Lower leg skin (tissue), 3 donors: Measurements from ENCODE around the gene PTGFRN.

Source experiments
- CTCF ChIP-seq, 3 donors: fragments of 450-650 bp; IDR thresholded peaks; one replicate each; pipeline ENCODE4 v1.5.1; 2016; ENCODE audit warnings: antibody characterized with exemption in 3 of 3, mild to moderate bottlenecking in 3 of 3, moderate library complexity in 2 of 3
- POLR2A ChIP-seq, 2 donors: fragments of 450-650 bp; IDR thresholded peaks; one replicate each; pipeline ENCODE4 v1.6.1; 2016 to 2017; ENCODE audit warnings: antibody characterized with exemption in 2 of 2, mild to moderate bottlenecking in 1 of 2, moderate library complexity in 1 of 2

- TF ChIP-seq CTCF (IDR thresholded peaks at IDR 0.05), result no peak
- TF ChIP-seq POLR2A (IDR thresholded peaks at IDR 0.05), result no peak
Measured at GRCh38 chr1:116911188-116911553, 1.5 kb downstream of the PTGFRN start.
